ENCODE results near the gene UBA6.

- TF ChIP-seq CTCF (IDR thresholded peaks at IDR 0.05) (no peak), POLR2AphosphoS5 (IDR thresholded peaks at IDR 0.05) (no peak), POLR2A (IDR thresholded peaks at IDR 0.05) (no peak)
These were observed 65.6 kb downstream of the UBA6 start for GRCh38 chr4:67635331-67635730.

All from suprapubic skin (tissue), 4 donors.